ENCODE results near the gene B4GALT3.

GRCh38 chr1:161127649-161128048 lies 49.7 kb downstream of the B4GALT3 start:
- TF ChIP-seq CTCF (IDR thresholded peaks at IDR 0.05; ENCODE audit: insufficient read depth, low read length) (no peak), GABPA (IDR thresholded peaks at IDR 0.05; ENCODE audit: low read depth) (no peak), POLR2AphosphoS5 (IDR thresholded peaks at IDR 0.05; ENCODE audit: low read depth) (peak; percentile 71), REST (IDR thresholded peaks at IDR 0.05; ENCODE audit: insufficient replicate concordance, low read depth) (no peak)

Data from HL-60 (cell line).